GM06990 (cell line): Measurements from ENCODE around the gene DBNDD1.

Source experiments
- DNase-seq: peaks from one replicate; pipeline ENCODE4 v3.0.0-alpha.2; 2011; ENCODE audit not compliant: insufficient read length; ENCODE audit errors: extremely low read depth
- H3K27me3 ChIP-seq: replicated peaks from 2 replicates; pipeline ENCODE4 v1.6.0; 2011; ENCODE audit warnings: low read length; ENCODE audit not compliant: control insufficient read depth, insufficient read depth
- H3K36me3 ChIP-seq: 2 replicates; pipeline ENCODE4 v1.5.1; 2011; ENCODE audit warnings: low read length; ENCODE audit not compliant: control insufficient read depth, insufficient read depth
- H3K4me3 ChIP-seq: replicated peaks from 2 replicates; pipeline ENCODE4 v1.5.1; 2011; ENCODE audit warnings: low read depth, mild to moderate bottlenecking, control low read depth, low read length
- TF ChIP-seq, protein P1 (sequence below): IDR thresholded peaks from 2 replicates; pipeline ENCODE4 v1.5.1; 2011; ENCODE audit warnings: low read length, control low read depth, mild to moderate bottlenecking, inconsistent platforms; ENCODE audit not compliant: insufficient read depth, poor library complexity, severe bottlenecking

Gene DBNDD1

DNA sequence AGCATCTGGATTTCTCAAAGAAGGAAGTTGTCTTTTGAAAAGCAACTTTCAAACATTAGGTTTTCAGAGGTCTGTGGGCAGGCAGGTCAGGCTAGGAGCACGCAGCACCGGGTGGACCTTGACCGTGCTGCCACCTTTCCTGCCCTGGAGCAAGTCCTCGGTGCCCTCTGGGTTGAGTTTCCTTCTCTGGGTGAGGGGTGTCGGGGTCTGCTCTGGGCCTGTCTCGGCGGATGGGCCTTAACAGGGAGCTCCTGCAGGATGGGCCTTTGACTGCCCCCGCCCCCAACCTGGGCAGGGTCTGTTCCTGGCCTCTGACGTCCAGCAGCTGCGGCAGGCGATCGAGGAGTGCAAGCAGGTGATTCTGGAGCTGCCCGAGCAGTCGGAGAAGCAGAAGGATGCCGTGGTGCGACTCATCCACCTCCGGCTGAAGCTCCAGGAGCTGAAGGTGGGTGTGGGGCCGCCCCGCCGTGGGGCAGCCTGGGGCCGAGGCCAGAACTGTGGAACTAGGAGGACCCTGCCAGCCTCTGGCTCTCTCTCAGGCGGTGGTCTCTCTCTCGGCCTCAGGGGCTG, 62.0 kb downstream of the DBNDD1 start:
- H3K4me3 ChIP-seq, result no peak overlapping the region
- H3K36me3 ChIP-seq, result peaks cover 4% of the 10 kb centered on the region
- TF ChIP-seq, protein P1, sequence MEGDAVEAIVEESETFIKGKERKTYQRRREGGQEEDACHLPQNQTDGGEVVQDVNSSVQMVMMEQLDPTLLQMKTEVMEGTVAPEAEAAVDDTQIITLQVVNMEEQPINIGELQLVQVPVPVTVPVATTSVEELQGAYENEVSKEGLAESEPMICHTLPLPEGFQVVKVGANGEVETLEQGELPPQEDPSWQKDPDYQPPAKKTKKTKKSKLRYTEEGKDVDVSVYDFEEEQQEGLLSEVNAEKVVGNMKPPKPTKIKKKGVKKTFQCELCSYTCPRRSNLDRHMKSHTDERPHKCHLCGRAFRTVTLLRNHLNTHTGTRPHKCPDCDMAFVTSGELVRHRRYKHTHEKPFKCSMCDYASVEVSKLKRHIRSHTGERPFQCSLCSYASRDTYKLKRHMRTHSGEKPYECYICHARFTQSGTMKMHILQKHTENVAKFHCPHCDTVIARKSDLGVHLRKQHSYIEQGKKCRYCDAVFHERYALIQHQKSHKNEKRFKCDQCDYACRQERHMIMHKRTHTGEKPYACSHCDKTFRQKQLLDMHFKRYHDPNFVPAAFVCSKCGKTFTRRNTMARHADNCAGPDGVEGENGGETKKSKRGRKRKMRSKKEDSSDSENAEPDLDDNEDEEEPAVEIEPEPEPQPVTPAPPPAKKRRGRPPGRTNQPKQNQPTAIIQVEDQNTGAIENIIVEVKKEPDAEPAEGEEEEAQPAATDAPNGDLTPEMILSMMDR, result no peak
- DNase-seq, result no peak
- no peaks in the 10 kb centered on the region for H3K27me3 ChIP-seq

DNA sequence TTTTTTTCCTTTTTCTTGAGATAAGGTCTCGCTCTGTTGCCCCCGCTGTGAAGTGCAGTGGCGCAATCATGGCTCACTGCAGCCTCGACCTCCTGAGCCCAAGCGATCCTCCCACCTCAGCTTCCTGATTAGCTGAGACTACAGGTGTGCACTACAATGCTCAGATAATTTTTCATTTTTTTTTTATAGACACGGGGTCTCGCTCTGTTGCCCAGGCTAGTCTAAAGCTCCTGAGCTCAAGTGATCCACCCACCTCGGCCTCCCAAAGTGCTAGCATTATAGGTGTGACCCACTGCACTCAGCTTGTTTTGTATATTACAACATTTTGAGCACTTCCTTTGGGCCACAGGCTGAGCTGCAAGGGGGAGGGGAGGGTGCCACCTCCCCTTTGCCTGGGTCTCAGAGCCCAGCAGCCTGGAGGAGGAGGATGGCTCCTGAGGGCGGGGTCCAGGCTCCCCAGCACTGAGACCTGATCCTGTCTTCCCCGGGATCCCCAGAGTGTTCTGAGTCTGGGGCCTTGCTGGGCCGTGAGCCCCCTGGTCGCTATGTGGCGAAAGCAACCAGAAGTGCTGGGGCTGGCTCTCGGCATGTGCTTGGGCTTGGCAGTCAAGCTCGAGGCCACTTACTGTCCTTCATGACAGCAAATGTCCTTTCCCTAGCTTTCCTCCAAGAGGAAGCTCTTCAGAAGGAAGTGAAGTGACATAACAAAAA, 62.6 kb downstream of the DBNDD1 start:
- DNase-seq, result no peak
- Histone ChIP-seq H3K4me3 (no peak overlapping the region), H3K27me3 (no peaks in the 10 kb centered on the region), H3K36me3 (peaks cover 4% of the 10 kb centered on the region)
- TF ChIP-seq, protein P1, result no peak

DNA sequence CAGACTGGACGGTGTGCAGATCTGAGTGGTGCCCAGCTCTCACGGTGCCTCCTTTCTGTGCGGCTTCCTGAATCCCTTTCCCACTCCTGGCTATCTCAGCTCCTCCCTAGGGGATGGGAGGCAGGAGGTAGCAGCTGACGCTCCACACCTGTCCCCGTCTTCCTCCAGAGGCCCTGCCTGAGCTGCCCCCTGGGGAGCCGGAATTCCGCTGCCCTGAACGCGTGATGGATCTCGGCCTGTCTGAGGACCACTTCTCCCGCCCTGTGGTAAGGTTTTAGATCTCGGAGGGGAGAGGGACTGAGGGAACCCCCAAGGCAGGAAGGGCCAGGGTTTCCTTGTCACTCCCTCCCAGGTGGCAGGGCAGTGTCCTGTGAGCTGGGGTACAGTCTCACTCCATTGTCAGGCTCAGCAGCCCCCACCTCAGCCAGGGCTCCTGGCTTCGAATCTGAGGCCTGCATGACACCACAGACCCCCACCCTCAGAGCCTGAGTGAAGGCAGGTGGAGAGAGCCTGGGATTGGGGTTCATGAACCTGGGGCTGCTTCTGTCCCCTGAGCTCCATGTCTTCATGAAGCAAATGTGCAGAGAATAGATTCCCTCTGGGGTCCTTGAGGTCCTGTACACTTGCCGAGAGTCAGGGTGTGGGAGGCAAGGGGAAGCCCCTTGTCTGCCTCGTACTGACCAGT, 64.1 kb downstream of the DBNDD1 start:
- no peaks in the 10 kb centered on the region for H3K27me3 ChIP-seq
- TF ChIP-seq, protein P1, result no peak
- DNase-seq, result no peak
- peaks cover 2% of the 10 kb centered on the region; the same call in 1 of the 2 replicates for H3K36me3 ChIP-seq
- no peak overlapping the region for H3K4me3 ChIP-seq
